ENCODE data around the gene IKBKE.

DNA sequence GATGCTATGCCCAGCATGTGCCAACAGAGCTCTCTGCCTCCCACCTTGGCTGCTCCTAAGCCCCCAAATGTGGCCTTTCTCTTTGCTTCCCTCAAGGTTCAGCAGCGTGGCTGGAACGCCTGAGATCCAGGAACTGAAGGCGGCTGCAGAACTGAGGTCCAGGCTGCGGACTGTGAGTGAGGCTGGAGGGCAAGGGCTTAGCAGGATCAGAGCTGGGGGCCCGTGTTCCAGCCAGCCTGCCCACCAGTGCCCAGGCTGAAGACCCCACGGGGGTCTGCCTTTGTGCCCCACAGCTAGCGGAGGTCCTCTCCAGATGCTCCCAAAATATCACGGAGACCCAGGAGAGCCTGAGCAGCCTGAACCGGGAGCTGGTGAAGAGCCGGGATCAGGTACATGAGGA is 14.6 kb downstream of the IKBKE start:
- no peak for TF ChIP-seq POLR2A (IDR thresholded peaks at IDR 0.05; ENCODE audit: low read depth, low read length)
- no peak for TF ChIP-seq EZH2 (IDR thresholded peaks at IDR 0.05; ENCODE audit: borderline replicate concordance, low read depth, low read length, severe bottlenecking)
- no peak for TF ChIP-seq CTCF (IDR thresholded peaks at IDR 0.05; ENCODE audit: extremely low read depth in 1 of 2, insufficient read depth in 1 of 2, low read depth in 1 of 2, low read length in 2 of 2)
- TF ChIP-seq POLR2AphosphoS5 (IDR thresholded peaks at IDR 0.05; ENCODE audit: insufficient read depth, low read depth, low read length), result no peak
- no peak for TF ChIP-seq FOS (IDR thresholded peaks at IDR 0.05; ENCODE audit: borderline replicate concordance, insufficient read depth, low read length)
- TF ChIP-seq, protein P1, sequence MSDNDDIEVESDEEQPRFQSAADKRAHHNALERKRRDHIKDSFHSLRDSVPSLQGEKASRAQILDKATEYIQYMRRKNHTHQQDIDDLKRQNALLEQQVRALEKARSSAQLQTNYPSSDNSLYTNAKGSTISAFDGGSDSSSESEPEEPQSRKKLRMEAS (IDR thresholded peaks at IDR 0.05; ENCODE audit: insufficient read depth, insufficient read length), result no peak

Measured in endothelial cell of umbilical vein (primary cell).